ENCODE results near the gene SLC35G2. TPM values are rescaled to one million over a fixed set of nuclear protein-coding genes. Genes with fewer than 3 reads are reported as not detected.

SLC35G2 gene
- total and polyA plus RNA-seq, 2 donors (not counting 3 experiments of a cell fraction or from before 2014, with no cell fraction given) = 19.4 to 23.9 TPM

GRCh38 chr3:136783708-136784191, 35.2 kb upstream of the SLC35G2 start:
- dilution Hi-C loops (cut with MboI; ENCODE audit: extremely low pct_ligation_motif_present, low sequenced_read_pairs) = no loop called here
- CTCF ChIA-PET = interaction anchor here (1.5 kb wide), 1 partner anchor 230 kb away, joined by 3 read pairs; no protein-coding TSS in a partner anchor

More at GRCh38 chr3:136783708-136784191, 35.2 kb upstream of the SLC35G2 start:
- no peak for TF ChIP-seq MYC (IDR thresholded peaks at IDR 0.05; ENCODE audit: low read depth, low read length)
- TF ChIP-seq CTCF (IDR thresholded peaks at IDR 0.05; ENCODE audit: extremely low read depth in 1 of 2, insufficient read depth in 1 of 2, low read depth in 1 of 2, low read length in 2 of 2) = no peak
- TF ChIP-seq FOS (IDR thresholded peaks at IDR 0.05; ENCODE audit: borderline replicate concordance, insufficient read depth, low read length) = no peak
- TF ChIP-seq EZH2 (IDR thresholded peaks at IDR 0.05; ENCODE audit: borderline replicate concordance, low read depth, low read length, severe bottlenecking) = no peak
- no peak for TF ChIP-seq POLR2AphosphoS5 (IDR thresholded peaks at IDR 0.05; ENCODE audit: insufficient read depth, low read depth, low read length)
- no peak for TF ChIP-seq GATA2 (IDR thresholded peaks at IDR 0.05; ENCODE audit: insufficient read depth, insufficient read length, low read depth, low read length)
- no peak for TF ChIP-seq JUN (IDR thresholded peaks at IDR 0.05; ENCODE audit: borderline replicate concordance, insufficient read depth, insufficient read length, low read depth)
- no peak for TF ChIP-seq POLR2A (IDR thresholded peaks at IDR 0.05; ENCODE audit: low read depth, low read length)
- TF ChIP-seq MAX (IDR thresholded peaks at IDR 0.05; ENCODE audit: insufficient read depth, insufficient read length) = no peak
- no peak overlapping the region for H3K4me2 ChIP-seq (ENCODE audit: insufficient read depth, low read length)
- no peak overlapping the region for H3K9ac ChIP-seq (replicated peaks; ENCODE audit: extremely low read depth, insufficient read depth, low read length)
- H3K9me3 ChIP-seq (replicated peaks; ENCODE audit: control insufficient read depth, insufficient read depth, low read length) = no peaks in the 10 kb centered on the region
- no peaks in the 10 kb centered on the region for H3K36me3 ChIP-seq (ENCODE audit: control insufficient read depth in 2 of 2, extremely low read depth in 1 of 2, insufficient read depth in 2 of 2, low read length in 2 of 2)
- H4K20me1 ChIP-seq (replicated peaks; ENCODE audit: control insufficient read depth, extremely low read depth, insufficient read depth, low read length) = no peaks in the 10 kb centered on the region
- no peaks in the 10 kb centered on the region for H3K79me2 ChIP-seq (ENCODE audit: control insufficient read depth, insufficient read depth, low read length)
- H3K4me3 ChIP-seq (replicated peaks in 1 of 3; ENCODE audit: insufficient read depth in 1 of 3, low read depth in 1 of 3, low read length in 3 of 3) = no peak overlapping the region
- FAIRE-seq (no peak), DNase-seq (ENCODE audit: low read depth, low spot score) (peak; percentile 6)
- peaks cover 15% of the 10 kb centered on the region for H3K4me1 ChIP-seq (ENCODE audit: control insufficient read depth, extremely low read depth, insufficient read depth, low read length)
- BruUV-seq (replicated peaks) = no TSS peak
- POLR2A ChIA-PET = no interaction called here
- H2AFZ ChIP-seq (ENCODE audit: low read depth, low read length) = no peak overlapping the region
- intact Hi-C loops (cut with micrococcal nuclease) = no loop called here
- no peaks in the 10 kb centered on the region for H3K27me3 ChIP-seq (ENCODE audit: control insufficient read depth in 2 of 2, insufficient read depth in 2 of 2, low read length in 2 of 2)
- no peak overlapping the region for H3K27ac ChIP-seq (ENCODE audit: insufficient read depth, low read depth, low read length)
- no peaks in the 10 kb centered on the region for H3K9me1 ChIP-seq (replicated peaks; ENCODE audit: control insufficient read depth, extremely low read depth, insufficient read depth, low read length)

All from endothelial cell of umbilical vein (primary cell).